Hematopoietic multipotent progenitor cell treated with erythropoietin and hydrocortisone succinate and interleukin-3 and kit ligand, for 17 days (in vitro differentiated cells): ENCODE data around the gene TUBG2.
"Not testable (repeated sequence)": the region's sequence is repeated elsewhere in the genome, so short reads cannot be mapped to it uniquely, and the experiment has no call there.

Experiments used
- DNase-seq: peaks from one replicate; pipeline ENCODE4 v3.0.0-alpha.2; 2015; ENCODE audit warnings: low spot score

Gene TUBG2

GRCh38 chr17:42659079-42659931 is at the start of gene TUBG2:
TSS of gene TUBG2 (plus strand) at chr17:42659284. CDS start at chr17:42659504, 220 bp downstream.
- DNase-seq: peak; percentile 73

- DNase-seq: not testable (repeated sequence)
Observed at GRCh38 chr17:42609814-42610801, 49.0 kb upstream of the TUBG2 start.

- no peak for DNase-seq
Observed at GRCh38 chr17:42612013-42612412, 47.1 kb upstream of the TUBG2 start.

- no peak for DNase-seq
Observed at GRCh38 chr17:42613699-42614295, 45.3 kb upstream of the TUBG2 start.

GRCh38 chr17:42617956-42618431 is 41.1 kb upstream of the TUBG2 start:
- DNase-seq: peak; percentile 59

GRCh38 chr17:42618442-42619150 is 40.5 kb upstream of the TUBG2 start:
- DNase-seq: peak; percentile 72

GRCh38 chr17:42621987-42622386 is 37.1 kb upstream of the TUBG2 start:
- not testable (repeated sequence) for DNase-seq

GRCh38 chr17:42623271-42623670 is 35.8 kb upstream of the TUBG2 start:
- DNase-seq: no peak

GRCh38 chr17:42623732-42624596 is 35.1 kb upstream of the TUBG2 start:
- peak; percentile 78 for DNase-seq

- DNase-seq: not testable (repeated sequence)
Observed at GRCh38 chr17:42627032-42627764, 31.9 kb upstream of the TUBG2 start.

GRCh38 chr17:42629411-42630009 is 29.6 kb upstream of the TUBG2 start:
- DNase-seq: peak; percentile 67

GRCh38 chr17:42632949-42633444 is 26.1 kb upstream of the TUBG2 start:
- DNase-seq: peak; percentile 61

GRCh38 chr17:42639525-42640113 is 19.5 kb upstream of the TUBG2 start:
- no peak for DNase-seq

GRCh38 chr17:42640121-42640520 is 19.0 kb upstream of the TUBG2 start:
- DNase-seq: peak; percentile 67

- no peak for DNase-seq
Observed at GRCh38 chr17:42642336-42642735, 16.7 kb upstream of the TUBG2 start.

- no peak for DNase-seq
Observed at GRCh38 chr17:42647778-42648177, 11.3 kb upstream of the TUBG2 start.

- DNase-seq: no peak
Observed at GRCh38 chr17:42651392-42651791, 7.7 kb upstream of the TUBG2 start.
